ENCODE data around the gene UQCC5.
"Not testable (repeated sequence)": the region's sequence is repeated elsewhere in the genome, so short reads cannot be mapped to it uniquely, and the experiment has no call there.

Gene UQCC5

GRCh38 chr3:52523386-52524257 lies 12.8 kb upstream of the UQCC5 start:
- no peak for DNase-seq

- no peak for DNase-seq
Measured at GRCh38 chr3:52524258-52524751, 12.1 kb upstream of the UQCC5 start.

GRCh38 chr3:52524752-52525679 lies 11.4 kb upstream of the UQCC5 start:
- no peak for DNase-seq

GRCh38 chr3:52525680-52526561 lies 10.5 kb upstream of the UQCC5 start:
- no peak for DNase-seq

- DNase-seq = not testable (repeated sequence)
Measured at GRCh38 chr3:52526671-52527038, 9.8 kb upstream of the UQCC5 start.

- DNase-seq = no peak
Measured at GRCh38 chr3:52527039-52527731, 9.2 kb upstream of the UQCC5 start.

- DNase-seq = no peak
Measured at GRCh38 chr3:52527732-52528585, 8.4 kb upstream of the UQCC5 start.

- no peak for DNase-seq
Measured at GRCh38 chr3:52528586-52529375, 7.6 kb upstream of the UQCC5 start.

- DNase-seq = no peak
Measured at GRCh38 chr3:52529376-52530333, 6.8 kb upstream of the UQCC5 start.

GRCh38 chr3:52530918-52531826 lies 5.2 kb upstream of the UQCC5 start:
- DNase-seq = no peak

- DNase-seq = no peak
Measured at GRCh38 chr3:52531860-52532516, 4.4 kb upstream of the UQCC5 start.

- DNase-seq = peak; percentile 65
Measured at GRCh38 chr3:52532517-52532837, 3.9 kb upstream of the UQCC5 start.

- no peak for DNase-seq
Measured at GRCh38 chr3:52532838-52533622, 3.4 kb upstream of the UQCC5 start.

- DNase-seq = peak; percentile 79
Measured at GRCh38 chr3:52533623-52534280, 2.7 kb upstream of the UQCC5 start, which contains the start of gene NT5DC2. Gene NT5DC2 (minus strand): TSS chr3:52533857. CDS start chr3:52533737, 120 bp downstream.

GRCh38 chr3:52534281-52535183 lies 1.9 kb upstream of the UQCC5 start:
- peak; percentile 40 for DNase-seq
